Activated naive CD4-positive, alpha-beta T cell treated with anti-CD3 and anti-CD28 coated beads, Interleukin-2, amount 50 U/mL, for 72 hours (primary cell): ENCODE data around the gene HSPA12A. TPM values are rescaled to one million over a fixed set of nuclear protein-coding genes. Genes with fewer than 3 reads are reported as not detected.

Experiments used
- ATAC-seq, 2 donors: fragments of 150-1000 bp; cut with Tn5 transposase; 2 replicates each; pipeline ENCODE4 v1.10.0; 2021; ENCODE audit warnings: mild to moderate bottlenecking in 2 of 2, moderate library complexity in 2 of 2
- DNase-seq, 2 donors: peaks; one replicate each; pipeline ENCODE4 v3.0.0; 2021 to 2022; ENCODE audit warnings: low spot score in 2 of 2
- H3K27ac Mint-ChIP-seq, 2 donors: one replicate each; pipeline ENCODE4 v1.8.0; 2022; ENCODE audit warnings: mild to moderate bottlenecking in 2 of 2, mixed read lengths in 2 of 2
- H3K36me3 Mint-ChIP-seq, 2 donors: one replicate each; pipeline ENCODE4 v1.8.0; 2022; ENCODE audit warnings: mixed read lengths in 2 of 2
- H3K9me3 Mint-ChIP-seq, 2 donors: one replicate each; pipeline ENCODE4 v1.8.0; 2022; ENCODE audit warnings: mixed read lengths in 2 of 2
- total RNA-seq, 2 donors: library from RNA; stranded (reverse); gene quantifications; one replicate each; pipeline ENCODE4 v1.2.3, GENCODE V29; 2022

HSPA12A gene, protein sequence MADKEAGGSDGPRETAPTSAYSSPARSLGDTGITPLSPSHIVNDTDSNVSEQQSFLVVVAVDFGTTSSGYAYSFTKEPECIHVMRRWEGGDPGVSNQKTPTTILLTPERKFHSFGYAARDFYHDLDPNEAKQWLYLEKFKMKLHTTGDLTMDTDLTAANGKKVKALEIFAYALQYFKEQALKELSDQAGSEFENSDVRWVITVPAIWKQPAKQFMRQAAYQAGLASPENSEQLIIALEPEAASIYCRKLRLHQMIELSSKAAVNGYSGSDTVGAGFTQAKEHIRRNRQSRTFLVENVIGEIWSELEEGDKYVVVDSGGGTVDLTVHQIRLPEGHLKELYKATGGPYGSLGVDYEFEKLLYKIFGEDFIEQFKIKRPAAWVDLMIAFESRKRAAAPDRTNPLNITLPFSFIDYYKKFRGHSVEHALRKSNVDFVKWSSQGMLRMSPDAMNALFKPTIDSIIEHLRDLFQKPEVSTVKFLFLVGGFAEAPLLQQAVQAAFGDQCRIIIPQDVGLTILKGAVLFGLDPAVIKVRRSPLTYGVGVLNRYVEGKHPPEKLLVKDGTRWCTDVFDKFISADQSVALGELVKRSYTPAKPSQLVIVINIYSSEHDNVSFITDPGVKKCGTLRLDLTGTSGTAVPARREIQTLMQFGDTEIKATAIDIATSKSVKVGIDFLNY
- under 1 TPM in 1 of 2 donors, not detected in 1; 0.39 TPM for total RNA-seq

DNA sequence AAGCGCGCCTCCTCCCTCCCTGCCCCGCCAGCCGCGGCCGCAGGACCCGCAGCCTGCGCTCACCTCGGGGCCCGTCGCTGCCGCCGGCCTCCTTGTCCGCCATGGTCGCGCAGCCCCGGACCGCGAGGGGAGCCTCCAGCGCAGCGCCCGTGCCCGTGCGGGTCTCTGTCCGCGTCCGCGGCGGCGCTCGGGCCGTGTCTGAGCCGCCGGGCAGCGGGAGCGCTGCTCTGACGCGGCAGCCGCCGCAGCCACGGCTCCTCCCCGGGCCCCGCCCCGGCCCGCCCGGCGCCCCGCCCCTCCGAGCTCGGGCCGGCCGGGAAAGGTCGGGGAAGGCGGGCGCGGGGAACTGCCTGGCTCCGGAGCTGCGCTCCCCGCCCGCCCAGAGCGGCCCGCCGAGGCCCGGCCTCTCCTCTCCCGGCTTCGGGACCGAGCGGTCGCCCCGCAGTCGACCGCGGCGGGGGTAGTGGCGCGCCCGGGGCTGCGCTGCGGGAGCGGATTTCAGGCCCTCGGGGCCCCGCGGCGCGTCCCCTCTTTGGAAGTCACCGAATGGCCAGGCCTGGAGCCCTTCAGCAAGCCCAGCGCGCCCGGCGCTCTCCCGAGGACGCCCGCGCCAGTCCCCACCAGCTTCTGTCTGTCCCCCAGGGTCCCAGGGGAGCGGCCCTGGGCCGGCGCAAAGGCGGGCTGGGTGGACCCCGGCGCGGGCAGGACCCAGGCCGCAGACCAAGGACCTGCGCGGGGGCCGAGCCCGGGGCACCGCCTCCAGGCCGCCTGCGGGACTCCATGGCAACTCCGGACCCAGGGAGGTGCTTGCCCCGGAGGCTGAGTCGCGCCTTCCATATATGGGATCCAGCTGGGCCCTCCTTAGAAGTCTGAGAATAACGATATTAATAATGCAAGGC lies at the start of gene HSPA12A:
Gene HSPA12A (minus strand): TSS at position 200 of the 899 bp plus-strand sequence. CDS start 97 bp downstream, at position 103.
- Mint-ChIP-seq H3K9me3 (no peaks in the 10 kb centered on the region), H3K27ac (no peak within 1 kb of the TSS), H3K36me3 (peaks cover 0 to 19% of the 10 kb centered on the region in 2 donors)
- peak in 1 of 2 donors; percentile 63 for DNase-seq
- peak; percentile 90 to 92 for ATAC-seq

DNA sequence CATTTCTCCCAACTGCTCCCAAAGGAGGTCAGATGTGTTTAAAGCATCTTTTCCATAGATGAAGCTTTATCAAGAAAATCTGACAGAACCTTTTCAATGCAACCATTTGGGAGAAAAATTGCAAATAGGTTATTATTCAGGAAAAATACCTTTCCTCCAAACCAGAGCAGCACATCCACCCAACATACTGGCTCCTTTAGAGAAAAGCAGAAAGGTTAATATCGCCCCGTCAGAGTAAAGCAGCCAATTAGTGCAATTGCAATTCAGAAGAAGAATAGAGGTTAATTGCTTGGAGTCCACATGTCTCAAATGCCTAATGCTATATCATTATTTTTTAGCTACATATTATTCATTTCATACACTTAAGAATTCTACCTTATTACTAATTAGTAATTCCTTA lies 48.9 kb upstream of the HSPA12A start:
- ATAC-seq (no peak), DNase-seq (no peak)
- no peak overlapping the region for H3K27ac Mint-ChIP-seq
- no peaks in the 10 kb centered on the region for H3K36me3 Mint-ChIP-seq
- peaks cover 0 to 4% of the 10 kb centered on the region in 2 donors for H3K9me3 Mint-ChIP-seq

DNA sequence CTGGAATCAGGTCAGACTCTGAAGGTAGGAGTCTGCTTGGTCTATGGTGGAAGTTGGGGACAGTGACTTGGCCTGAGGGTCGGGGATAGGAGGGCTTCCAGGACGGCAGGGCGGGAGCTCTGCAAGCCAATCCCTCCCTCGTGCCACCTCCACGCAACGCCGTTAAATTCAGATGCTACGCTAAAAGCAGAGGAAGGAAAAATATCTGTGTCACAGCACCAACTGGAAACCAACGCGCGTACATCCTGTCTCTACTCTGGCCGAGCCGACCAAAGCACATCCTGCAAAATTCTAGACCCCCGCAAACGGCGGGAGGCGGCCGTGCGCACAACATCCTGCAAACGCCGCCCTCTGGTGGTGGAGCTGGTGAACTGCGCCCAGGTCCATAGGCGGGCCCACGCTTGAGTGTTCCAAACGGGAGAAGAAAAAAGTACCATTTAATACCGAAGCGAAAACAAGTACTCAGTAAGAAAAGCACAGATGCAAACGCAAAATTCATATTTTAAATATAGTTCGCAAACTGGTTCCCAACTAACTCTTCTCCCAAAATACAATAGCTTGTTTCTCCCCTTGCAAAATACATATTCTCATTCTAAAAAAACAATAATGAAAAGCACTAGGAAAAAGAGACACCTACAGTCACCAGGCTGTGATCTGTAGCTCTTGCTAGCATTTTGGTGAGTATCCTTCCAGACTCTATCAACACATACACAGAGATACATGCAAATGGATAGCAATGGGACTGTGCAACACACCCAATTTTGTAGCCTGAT lies 45.7 kb upstream of the HSPA12A start:
- Mint-ChIP-seq H3K9me3 (no peaks in the 10 kb centered on the region), H3K27ac (no peak overlapping the region), H3K36me3 (no peaks in the 10 kb centered on the region)
- DNase-seq (peak; percentile 62 to 78), ATAC-seq (peak; percentile 75 to 78)

DNA sequence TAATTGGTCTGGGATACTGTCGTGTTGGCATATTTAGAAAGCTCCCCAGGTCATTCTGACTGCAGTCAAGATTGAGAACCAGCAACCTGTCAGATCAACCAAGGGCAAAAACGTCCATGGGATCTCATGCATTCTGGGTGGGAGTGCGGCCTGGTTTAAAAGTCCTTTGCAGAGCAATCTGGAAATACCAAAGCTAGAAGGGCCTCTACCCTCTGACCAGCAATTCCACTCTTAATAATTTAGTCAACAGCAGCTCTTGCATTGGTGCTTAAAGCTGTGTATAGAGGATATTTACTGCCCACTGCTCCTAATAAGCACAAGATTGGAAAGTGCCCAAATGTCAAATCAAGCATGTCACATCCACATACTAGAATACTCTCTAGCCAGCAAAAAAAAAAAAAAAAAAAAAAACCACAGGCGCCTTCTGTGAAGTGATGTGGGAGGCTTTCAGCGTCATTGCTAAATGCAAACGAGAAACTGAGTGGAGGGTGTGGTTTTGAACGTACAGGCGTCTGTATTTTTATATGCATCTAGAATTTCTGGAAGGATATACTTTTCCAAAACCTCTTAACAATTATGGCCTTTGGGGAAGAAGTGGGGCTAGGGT lies 44.8 kb upstream of the HSPA12A start:
- DNase-seq (no peak), ATAC-seq (peak in 1 of 2 donors; percentile 21)
- no peaks in the 10 kb centered on the region for H3K9me3 Mint-ChIP-seq
- H3K27ac Mint-ChIP-seq, result no peak overlapping the region
- H3K36me3 Mint-ChIP-seq, result no peaks in the 10 kb centered on the region

DNA sequence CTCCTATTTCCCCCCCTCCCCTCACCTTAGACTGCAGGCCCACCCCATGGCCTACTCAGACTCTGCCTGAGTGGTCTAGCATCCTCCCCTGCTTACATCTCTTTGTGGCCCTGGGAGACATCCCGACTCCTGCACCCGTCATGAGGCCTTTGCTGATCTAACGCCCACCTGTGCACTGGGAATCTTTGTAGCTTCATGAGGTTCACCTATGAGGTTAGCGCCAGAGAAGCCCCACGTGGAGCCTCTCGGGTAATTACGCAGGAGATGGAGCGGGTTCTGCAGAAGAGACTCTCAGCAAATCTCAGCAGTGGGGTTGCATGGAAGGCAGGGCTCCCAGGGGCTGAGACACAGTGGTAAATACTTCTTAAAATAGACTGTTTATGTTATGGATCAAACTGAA lies 43.5 kb upstream of the HSPA12A start:
- no peak for DNase-seq
- no peak for ATAC-seq
- Mint-ChIP-seq H3K9me3 (no peaks in the 10 kb centered on the region), H3K36me3 (no peaks in the 10 kb centered on the region), H3K27ac (no peak overlapping the region)

DNA sequence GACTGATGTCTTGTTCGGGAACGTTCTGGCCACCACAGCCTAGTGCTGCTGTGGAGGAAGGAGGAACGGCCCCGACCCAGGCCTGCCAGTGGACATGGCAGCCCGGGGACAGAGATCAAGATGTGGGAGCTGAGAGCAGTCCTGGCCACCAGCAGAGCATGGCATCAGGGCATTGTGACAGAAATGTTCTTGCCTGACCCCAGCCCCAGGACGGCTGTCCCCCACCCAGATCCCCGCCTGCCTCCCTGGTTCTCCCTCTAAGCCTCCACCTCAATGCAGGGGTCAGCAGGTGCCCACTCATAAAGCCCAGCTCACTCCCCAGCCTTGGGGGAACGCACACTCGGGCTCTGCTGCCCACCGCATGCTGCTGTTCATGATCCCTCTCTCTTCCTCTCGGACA lies 42.9 kb upstream of the HSPA12A start:
- no peak overlapping the region for H3K27ac Mint-ChIP-seq
- H3K9me3 Mint-ChIP-seq, result no peaks in the 10 kb centered on the region
- DNase-seq, result no peak
- ATAC-seq, result no peak
- no peaks in the 10 kb centered on the region for H3K36me3 Mint-ChIP-seq

DNA sequence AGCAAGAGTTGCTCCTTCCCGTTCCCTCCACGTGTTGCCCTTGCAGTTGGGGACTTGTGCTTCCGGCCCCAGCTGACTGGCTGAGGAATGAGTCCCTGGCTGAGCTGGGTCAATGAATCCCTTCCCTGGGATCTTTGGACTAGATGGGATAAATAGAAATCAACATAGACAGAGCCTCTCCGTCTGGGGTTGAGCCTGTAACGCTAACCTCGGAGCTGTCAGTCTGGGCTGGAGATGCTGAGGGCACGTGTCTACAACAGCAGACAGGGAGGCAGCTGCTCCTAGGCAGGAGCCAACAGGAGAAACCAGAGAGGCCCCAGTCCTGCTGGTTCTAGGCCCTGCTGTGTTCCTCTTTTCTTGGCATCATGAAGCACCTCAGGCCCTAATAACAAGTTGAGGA lies 42.3 kb upstream of the HSPA12A start:
- no peak overlapping the region for H3K27ac Mint-ChIP-seq

DNA sequence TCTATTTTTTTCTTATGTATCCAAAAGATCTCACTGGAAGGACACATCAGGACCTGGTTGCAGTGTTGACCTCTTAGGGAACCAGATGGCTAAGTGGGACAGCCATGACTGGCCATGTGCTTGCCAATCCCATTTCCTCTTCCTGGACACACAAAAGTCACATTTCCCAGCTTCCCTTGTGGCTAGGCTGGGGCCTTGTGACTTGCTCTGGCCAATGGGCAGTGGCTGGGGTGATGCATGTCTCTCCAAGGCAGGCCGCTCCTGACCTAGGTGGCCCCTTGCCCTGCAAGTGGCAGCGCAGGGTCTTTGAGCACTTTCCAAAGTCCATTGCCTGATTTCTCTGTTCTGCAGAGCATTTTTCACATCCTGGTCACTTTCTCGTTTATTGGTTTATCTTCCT lies 41.7 kb upstream of the HSPA12A start:
- no peak overlapping the region for H3K27ac Mint-ChIP-seq
- ATAC-seq (no peak), DNase-seq (no peak)
- no peaks in the 10 kb centered on the region for H3K9me3 Mint-ChIP-seq
- H3K36me3 Mint-ChIP-seq, result no peaks in the 10 kb centered on the region

More for the DNA sequence above, 42.3 kb upstream of the HSPA12A start:
- no peak for ATAC-seq
- no peaks in the 10 kb centered on the region for H3K36me3 Mint-ChIP-seq
- no peaks in the 10 kb centered on the region for H3K9me3 Mint-ChIP-seq
- DNase-seq, result no peak

DNA sequence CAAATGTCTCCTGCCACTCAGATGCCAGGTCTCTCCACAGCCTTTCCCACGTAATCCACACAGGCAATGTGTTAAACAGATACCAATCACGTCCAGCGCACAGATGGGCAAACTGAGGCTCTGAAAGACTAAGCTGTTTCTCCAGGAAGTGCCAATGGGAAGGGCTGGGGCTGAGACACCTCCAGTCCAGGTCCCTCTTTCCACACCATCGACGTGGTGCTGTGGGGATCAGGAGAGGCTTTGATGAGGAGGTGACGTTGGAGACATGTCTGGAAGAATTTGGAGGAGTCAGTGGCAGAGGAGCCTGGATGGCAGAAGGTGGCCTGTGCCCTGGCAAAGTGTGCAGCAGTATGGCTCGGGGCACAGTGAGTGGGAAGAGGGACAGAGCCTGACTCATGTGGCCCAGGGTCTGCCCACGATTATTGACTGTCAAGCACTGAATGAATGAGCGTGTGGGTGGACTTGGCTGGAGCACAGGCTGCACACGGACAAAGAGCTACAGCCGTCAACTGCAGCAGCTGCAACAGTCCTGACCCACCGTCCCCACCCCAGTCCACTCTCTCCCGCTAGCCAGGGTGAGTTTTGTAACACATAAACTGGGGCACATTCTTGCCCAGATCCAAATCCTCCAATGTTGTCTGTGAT lies 40.8 kb upstream of the HSPA12A start:
- Mint-ChIP-seq H3K27ac (no peak overlapping the region), H3K36me3 (no peaks in the 10 kb centered on the region), H3K9me3 (no peaks in the 10 kb centered on the region)
- DNase-seq (no peak), ATAC-seq (peak in 1 of 2 donors; percentile 23)

DNA sequence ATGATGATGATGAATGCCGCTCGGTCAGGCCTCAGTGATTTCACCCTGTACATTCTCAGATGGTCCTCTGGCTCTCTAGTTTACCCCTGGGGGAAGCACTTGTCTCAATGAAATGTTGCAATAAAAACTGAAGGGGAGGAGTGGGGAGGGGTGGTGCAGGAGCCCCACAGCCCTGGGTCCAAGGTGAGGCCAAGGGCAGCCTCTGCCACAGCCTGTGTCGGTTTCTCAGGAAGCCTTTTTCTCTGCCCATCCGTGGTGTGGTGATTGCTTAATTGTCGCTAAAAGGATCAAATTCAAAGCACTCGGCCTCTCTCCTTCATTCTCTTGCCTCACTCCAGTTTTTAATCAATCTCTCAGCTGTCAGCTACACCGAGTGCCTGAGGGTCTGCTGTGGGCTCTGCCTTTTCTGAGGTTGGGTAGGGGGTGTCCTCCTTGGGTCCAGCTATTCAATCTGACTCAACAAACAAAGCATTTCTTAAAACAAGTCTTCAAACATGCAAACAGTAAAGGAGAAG lies 39.1 kb upstream of the HSPA12A start:
- DNase-seq (no peak), ATAC-seq (no peak)
- Mint-ChIP-seq H3K9me3 (no peaks in the 10 kb centered on the region), H3K36me3 (no peaks in the 10 kb centered on the region), H3K27ac (no peak overlapping the region)

DNA sequence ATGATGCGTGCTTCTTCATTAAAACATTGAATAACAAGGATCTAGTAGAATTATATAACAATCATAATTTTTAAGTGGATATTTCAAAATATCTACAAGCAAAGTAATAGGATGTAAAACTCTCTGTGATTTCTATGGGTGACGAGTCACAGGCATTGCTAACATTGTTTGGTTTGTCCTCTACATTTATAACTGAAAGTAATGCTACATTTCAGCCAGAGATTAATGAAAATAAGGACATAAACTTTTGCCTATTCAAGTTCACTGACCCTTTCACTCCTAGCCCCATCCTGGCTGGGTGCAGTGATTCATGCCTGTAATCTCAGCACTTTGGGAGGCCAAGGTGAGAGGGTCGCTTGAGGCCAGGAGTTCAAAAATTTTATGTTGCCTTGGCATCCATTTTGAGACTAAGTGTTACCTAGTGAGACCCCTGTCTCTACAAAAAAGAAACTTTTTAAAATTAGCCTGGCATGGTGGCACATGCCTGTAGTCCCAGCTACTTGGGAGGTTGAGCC lies 38.4 kb upstream of the HSPA12A start:
- H3K9me3 Mint-ChIP-seq, result no peaks in the 10 kb centered on the region
- DNase-seq (no peak), ATAC-seq (no peak)
- H3K36me3 Mint-ChIP-seq, result no peaks in the 10 kb centered on the region
- H3K27ac Mint-ChIP-seq, result no peak overlapping the region

DNA sequence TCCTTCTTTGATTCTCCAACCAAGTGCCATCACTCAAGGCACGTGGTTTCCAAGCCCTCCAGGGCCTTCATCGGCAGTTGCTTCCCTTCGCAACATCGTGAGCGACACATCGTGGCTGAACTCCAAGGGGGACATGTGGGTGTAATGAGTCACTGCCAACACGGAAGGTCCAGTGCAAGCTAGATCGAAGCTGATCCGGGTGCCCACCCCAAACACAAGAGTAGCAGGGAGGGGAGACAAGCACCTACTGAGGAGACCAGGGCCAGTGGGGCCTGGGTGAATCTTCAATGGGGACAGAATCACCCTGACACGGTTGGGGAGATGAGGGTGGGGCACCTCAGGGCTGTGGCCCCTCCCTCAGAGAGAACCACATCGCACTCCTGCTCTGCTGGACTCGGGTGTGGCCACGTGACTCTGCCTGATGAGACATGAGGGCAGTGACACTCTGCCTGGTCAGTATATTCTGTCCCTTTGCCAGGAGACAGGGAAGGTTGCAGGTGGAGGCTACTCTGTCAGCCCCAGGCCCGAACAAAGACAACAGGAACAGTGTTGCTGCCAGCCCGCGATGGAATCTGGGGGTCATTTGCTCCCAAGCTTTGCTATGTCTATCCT lies 36.8 kb upstream of the HSPA12A start:
- DNase-seq (no peak), ATAC-seq (no peak)
- no peak overlapping the region for H3K27ac Mint-ChIP-seq

DNA sequence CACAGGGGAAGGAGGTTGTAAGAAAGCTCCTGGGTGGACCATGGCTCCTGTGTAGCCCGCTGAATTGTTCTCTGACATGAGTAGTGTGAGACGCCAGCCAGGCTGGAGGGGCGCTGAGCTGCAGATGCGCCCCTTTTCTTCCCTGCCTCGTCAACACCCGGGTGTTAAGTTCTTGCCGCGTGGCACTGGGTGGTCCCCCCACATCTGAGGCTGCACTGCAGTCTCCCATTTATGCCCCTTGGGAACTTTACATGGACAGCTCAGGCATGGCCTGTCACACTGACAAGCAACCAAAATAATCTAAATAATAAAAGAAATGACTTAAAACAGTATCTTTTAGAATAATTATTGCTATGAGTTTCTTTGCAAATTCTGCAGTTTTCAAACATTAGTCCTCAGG lies 34.6 kb upstream of the HSPA12A start:
- Mint-ChIP-seq H3K36me3 (no peaks in the 10 kb centered on the region), H3K27ac (no peak overlapping the region), H3K9me3 (no peaks in the 10 kb centered on the region)
- ATAC-seq, result no peak
- no peak for DNase-seq

More for the DNA sequence above, 36.8 kb upstream of the HSPA12A start:
- Mint-ChIP-seq H3K36me3 (no peaks in the 10 kb centered on the region), H3K9me3 (no peaks in the 10 kb centered on the region)

DNA sequence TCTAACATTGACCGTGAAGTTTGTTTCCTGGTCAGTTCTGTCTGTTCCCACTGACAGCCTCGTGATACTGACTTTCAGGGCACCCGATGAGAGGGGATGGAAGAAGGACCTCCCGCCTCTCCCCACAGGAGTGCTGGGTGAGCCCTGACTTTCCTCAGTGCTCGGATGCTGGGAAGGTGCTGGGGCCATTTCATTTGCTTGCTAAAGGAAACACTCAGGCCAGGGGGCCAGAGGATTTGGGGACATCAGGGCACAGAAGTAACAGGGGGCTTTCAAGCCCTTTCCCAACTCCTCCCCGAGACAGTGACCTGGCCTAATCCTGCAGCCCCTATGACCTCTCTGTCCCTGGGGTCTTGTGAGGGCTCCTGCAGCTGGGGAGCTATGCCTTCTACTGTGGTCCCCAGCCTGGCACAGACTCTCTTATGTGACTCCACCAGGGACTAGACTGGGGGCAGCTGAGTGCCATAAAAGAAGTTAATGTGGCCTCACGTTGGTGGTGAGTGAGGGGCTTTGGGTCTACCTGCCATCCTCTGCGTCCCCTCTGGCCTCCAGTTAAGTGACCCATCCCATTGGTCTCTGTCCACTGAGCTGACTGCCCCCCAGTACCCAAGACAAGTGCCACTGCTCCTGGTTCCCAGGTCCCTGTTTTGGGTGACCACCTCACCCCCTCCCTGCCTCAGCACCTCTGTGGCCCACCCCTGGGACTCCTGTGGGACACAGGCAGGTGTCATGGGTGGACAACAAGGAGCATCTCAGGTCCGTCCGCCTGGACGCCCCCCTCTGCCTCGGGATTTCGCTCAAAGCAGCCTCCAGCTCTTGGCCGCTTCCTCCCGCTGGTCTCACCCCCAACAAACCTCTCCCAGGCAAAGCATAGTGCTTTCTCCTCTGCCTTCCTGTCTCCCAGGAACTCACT lies 33.4 kb upstream of the HSPA12A start:
- ATAC-seq (no peak), DNase-seq (no peak)
- Mint-ChIP-seq H3K36me3 (no peaks in the 10 kb centered on the region), H3K9me3 (no peaks in the 10 kb centered on the region), H3K27ac (no peak overlapping the region)
